WERI-Rb-1 (cell line): Measurements from ENCODE around the gene GALNT9.

ENCODE experiments used
- DNase-seq: peaks from one replicate; pipeline ENCODE4 v3.0.0-alpha.2; 2020
- H3K27ac ChIP-seq: fragments of 250-450 bp; sonication (Bioruptor Pico); 2 replicates; pipeline ENCODE4 v1.5.1; 2020; ENCODE audit warnings: mild to moderate bottlenecking, moderate library complexity
- H3K27me3 ChIP-seq: fragments of 250-450 bp; sonication (Bioruptor Pico); 2 replicates; pipeline ENCODE4 v1.5.1; 2021; ENCODE audit warnings: mild to moderate bottlenecking, low read depth, moderate library complexity; ENCODE audit not compliant: insufficient read depth, severe bottlenecking
- H3K36me3 ChIP-seq: fragments of 250-450 bp; sonication (Bioruptor Pico); 2 replicates; pipeline ENCODE4 v1.5.1; 2020; ENCODE audit warnings: mild to moderate bottlenecking, moderate library complexity
- H3K4me3 ChIP-seq: 2 replicates; pipeline ENCODE4 v1.5.1; 2011; ENCODE audit warnings: low read depth, mild to moderate bottlenecking, control low read depth, low read length
- H3K9me3 ChIP-seq: fragments of 250-450 bp; sonication (Bioruptor Pico); 2 replicates; pipeline ENCODE4 v1.5.1; 2021; ENCODE audit warnings: mild to moderate bottlenecking, moderate library complexity; ENCODE audit not compliant: severe bottlenecking
- TF ChIP-seq, protein P1 (sequence below): IDR thresholded peaks from 2 replicates; pipeline ENCODE4 v1.5.1; 2011; ENCODE audit warnings: low read depth, mild to moderate bottlenecking, control low read depth, inconsistent platforms, low read length

Gene GALNT9

DNA sequence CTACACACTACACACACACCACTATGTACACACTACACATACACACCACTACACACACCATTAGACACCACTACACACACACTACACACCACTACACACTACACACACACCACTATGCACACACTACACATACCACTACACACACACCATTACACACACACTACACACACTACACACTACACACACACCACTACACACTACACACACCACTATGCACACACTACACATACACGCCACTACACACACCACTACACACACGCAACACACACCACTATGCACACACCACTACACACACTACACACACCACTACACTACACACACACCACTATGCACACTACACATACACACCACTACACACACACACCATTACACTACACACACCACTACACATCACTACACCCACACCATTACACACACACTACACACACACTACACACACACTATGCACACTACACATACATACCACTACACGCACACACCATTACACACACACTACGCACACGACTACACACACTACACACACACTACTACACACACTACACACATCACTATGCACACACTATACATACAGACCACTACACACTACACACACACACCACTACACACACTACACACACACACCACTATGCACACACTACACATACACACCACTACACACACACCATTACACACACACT lies 171.5 kb downstream of the GALNT9 start:
- Histone ChIP-seq H3K27me3 (no peaks in the 10 kb centered on the region), H3K27ac (no peak overlapping the region), H3K36me3 (no peaks in the 10 kb centered on the region), H3K4me3 (no peak overlapping the region), H3K9me3 (no peaks in the 10 kb centered on the region)
- TF ChIP-seq, protein P1, sequence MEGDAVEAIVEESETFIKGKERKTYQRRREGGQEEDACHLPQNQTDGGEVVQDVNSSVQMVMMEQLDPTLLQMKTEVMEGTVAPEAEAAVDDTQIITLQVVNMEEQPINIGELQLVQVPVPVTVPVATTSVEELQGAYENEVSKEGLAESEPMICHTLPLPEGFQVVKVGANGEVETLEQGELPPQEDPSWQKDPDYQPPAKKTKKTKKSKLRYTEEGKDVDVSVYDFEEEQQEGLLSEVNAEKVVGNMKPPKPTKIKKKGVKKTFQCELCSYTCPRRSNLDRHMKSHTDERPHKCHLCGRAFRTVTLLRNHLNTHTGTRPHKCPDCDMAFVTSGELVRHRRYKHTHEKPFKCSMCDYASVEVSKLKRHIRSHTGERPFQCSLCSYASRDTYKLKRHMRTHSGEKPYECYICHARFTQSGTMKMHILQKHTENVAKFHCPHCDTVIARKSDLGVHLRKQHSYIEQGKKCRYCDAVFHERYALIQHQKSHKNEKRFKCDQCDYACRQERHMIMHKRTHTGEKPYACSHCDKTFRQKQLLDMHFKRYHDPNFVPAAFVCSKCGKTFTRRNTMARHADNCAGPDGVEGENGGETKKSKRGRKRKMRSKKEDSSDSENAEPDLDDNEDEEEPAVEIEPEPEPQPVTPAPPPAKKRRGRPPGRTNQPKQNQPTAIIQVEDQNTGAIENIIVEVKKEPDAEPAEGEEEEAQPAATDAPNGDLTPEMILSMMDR: no peak
- DNase-seq: no peak

DNA sequence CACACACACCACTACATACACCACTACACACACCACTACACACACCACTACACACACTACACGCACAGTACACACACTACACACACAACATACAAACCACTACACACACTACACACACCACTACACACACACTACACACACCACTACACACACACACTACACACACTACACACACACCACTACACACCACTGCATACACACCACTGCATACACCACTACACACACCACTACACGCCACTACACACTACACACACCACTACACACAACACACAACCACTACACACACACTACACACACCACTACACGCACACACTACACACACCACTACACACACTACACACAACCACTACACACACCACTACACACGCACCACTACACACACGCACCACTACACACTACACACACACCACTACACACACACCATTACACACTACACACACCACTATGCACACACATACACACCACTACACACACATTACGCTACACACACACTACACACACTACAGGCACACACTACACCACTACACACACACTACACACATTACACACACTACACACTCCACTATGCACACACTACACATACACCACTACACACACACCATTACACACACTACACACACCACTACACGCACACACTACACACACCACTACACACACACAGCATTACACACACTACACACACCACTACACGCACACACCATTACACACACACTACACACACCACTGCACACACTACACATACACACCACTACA lies 172.6 kb downstream of the GALNT9 start:
- peaks cover 8% of the 10 kb centered on the region for H3K36me3 ChIP-seq
- H3K9me3 ChIP-seq: no peaks in the 10 kb centered on the region

DNA sequence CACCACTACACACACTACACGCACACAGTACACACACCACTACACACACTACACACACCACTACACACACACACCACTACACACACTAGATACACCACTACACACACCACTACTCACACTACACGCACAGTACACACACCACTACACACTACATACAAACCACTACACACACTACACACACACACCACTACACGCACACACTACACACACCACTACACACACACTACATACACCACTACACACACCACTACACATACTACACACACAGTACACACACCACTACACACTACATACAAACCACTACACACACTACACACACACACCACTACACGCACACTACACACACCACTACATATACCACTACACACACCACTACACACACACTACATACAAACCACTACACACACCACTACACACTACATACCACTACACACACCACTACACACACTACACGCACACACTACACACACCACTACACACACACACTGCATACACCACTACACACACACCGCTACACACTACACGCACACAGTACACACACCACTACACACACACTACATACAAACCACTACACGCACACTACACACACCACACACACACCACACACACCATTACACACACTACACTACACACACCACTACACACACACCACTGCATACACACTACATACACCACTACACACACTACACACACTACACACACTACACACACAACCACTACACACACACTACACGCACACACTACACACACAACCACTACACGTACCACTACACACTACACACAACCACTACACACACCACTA lies 173.4 kb downstream of the GALNT9 start:
- Histone ChIP-seq H3K9me3 (no peaks in the 10 kb centered on the region), H3K4me3 (no peak overlapping the region), H3K36me3 (peaks cover 16% of the 10 kb centered on the region), H3K27ac (no peak overlapping the region), H3K27me3 (no peaks in the 10 kb centered on the region)
- no peak for DNase-seq
- TF ChIP-seq, protein P1: no peak

More for the DNA sequence above, 172.6 kb downstream of the GALNT9 start:
- TF ChIP-seq, protein P1: no peak
- Histone ChIP-seq H3K4me3 (no peak overlapping the region), H3K27me3 (no peaks in the 10 kb centered on the region), H3K27ac (no peak overlapping the region)
- DNase-seq: no peak

DNA sequence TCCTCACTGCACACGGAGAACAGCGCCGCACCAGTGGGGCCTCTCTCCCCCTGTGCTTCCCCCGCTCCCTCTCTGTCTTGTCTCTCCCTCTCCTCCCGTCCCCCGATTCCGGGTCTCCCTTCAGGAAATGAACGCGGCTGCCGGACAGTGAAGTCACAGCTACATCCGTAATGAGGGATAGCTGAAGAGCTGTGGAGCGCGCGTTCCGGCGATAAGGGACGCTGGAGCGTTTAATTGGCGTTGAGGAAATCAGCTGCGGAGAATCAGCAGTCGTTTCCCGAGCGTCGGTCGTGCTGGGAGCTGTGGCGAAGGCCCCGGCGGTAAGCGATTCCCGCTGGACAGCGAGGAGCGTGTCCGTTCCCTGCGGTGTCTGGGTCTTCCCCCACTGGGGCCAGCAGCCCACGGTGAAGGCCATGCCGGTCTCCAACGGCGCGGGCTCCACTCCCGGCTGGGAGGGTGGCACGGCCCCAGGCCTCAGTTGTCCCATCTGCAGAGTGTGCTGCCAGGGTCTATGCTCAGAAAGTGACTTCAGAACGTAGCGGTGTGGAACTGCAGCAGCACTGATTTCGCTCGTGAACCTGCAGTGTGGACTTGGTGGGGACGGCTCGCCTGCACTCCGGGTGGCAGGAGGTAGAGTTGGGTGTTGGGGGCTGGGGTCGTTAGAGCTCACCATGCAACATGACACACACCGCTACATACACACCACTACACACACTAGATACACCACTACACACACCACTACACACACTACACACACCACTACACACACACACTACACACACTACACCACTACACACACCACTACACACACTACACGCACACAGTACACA lies 174.2 kb downstream of the GALNT9 start:
- TF ChIP-seq, protein P1: no peak
- no peak overlapping the region for H3K27ac ChIP-seq
- H3K27me3 ChIP-seq: no peaks in the 10 kb centered on the region
- H3K36me3 ChIP-seq: peaks cover 19% of the 10 kb centered on the region
- DNase-seq: no peak
- H3K9me3 ChIP-seq: no peaks in the 10 kb centered on the region
- no peak overlapping the region for H3K4me3 ChIP-seq

DNA sequence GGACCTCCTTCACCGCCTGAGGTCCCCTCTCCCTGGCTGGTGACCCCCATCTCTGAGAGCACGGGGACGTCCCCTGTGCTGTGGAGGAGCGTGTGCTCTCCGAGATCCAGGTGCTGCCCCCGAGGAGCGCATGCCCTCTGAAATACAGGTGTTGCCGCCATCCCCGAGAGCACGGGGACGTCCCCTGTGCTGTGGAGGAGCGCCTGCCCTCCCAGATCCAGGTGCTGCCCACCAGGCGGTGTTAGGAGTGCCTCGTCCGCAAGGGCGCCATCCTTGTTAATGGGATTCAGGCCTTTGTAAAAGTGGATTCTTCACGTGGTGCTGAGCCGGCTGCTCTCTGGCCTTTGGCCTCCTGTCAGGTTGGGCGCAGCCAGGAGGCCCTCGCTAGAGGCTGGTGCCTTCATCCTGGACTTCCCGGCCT lies 175.0 kb downstream of the GALNT9 start:
- Histone ChIP-seq H3K36me3 (peaks cover 19% of the 10 kb centered on the region), H3K27me3 (no peaks in the 10 kb centered on the region), H3K4me3 (no peak overlapping the region), H3K27ac (0 out of 2 replicates have a peak overlapping the region, but pooled peaks have one; percentile 36), H3K9me3 (no peaks in the 10 kb centered on the region)
- TF ChIP-seq, protein P1: no peak
- DNase-seq: no peak
